ENCODE results near the gene A2M.

- TF ChIP-seq ZFP37 (CRISPR knock-in tag; IDR thresholded peaks at IDR 0.05; ENCODE audit: borderline replicate concordance) = no peak
- TF ChIP-seq, protein P1, sequence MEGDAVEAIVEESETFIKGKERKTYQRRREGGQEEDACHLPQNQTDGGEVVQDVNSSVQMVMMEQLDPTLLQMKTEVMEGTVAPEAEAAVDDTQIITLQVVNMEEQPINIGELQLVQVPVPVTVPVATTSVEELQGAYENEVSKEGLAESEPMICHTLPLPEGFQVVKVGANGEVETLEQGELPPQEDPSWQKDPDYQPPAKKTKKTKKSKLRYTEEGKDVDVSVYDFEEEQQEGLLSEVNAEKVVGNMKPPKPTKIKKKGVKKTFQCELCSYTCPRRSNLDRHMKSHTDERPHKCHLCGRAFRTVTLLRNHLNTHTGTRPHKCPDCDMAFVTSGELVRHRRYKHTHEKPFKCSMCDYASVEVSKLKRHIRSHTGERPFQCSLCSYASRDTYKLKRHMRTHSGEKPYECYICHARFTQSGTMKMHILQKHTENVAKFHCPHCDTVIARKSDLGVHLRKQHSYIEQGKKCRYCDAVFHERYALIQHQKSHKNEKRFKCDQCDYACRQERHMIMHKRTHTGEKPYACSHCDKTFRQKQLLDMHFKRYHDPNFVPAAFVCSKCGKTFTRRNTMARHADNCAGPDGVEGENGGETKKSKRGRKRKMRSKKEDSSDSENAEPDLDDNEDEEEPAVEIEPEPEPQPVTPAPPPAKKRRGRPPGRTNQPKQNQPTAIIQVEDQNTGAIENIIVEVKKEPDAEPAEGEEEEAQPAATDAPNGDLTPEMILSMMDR (CRISPR knock-in tag; IDR thresholded peaks at IDR 0.05) = no peak
- TF ChIP-seq KAT8 (CRISPR knock-in tag; IDR thresholded peaks at IDR 0.05) = no peak
- TF ChIP-seq POLR2A (IDR thresholded peaks at IDR 0.05; ENCODE audit: insufficient read depth in 1 of 2, low read depth in 2 of 2, low read length in 2 of 2) = no peak
- no peak for TF ChIP-seq TAF15 (IDR thresholded peaks at IDR 0.05; ENCODE audit: low read depth, low read length, poor library complexity, severe bottlenecking)
- TF ChIP-seq, protein P2, sequence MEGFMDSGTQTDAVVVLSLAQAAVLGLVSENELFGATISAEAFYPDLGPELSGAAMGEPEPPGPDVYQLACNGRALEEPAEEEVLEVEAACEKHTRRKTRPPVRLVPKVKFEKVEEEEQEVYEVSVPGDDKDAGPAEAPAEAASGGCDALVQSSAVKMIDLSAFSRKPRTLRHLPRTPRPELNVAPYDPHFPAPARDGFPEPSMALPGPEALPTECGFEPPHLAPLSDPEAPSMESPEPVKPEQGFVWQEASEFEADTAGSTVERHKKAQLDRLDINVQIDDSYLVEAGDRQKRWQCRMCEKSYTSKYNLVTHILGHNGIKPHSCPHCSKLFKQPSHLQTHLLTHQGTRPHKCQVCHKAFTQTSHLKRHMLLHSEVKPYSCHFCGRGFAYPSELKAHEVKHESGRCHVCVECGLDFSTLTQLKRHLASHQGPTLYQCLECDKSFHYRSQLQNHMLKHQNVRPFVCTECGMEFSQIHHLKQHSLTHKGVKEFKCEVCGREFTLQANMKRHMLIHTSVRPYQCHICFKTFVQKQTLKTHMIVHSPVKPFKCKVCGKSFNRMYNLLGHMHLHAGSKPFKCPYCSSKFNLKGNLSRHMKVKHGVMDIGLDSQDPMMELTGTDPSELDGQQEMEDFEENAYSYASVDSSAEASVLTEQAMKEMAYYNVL (CRISPR knock-in tag; IDR thresholded peaks at IDR 0.05; ENCODE audit: borderline replicate concordance) = no peak
- TF ChIP-seq MTA1 (CRISPR knock-in tag; IDR thresholded peaks at IDR 0.05; ENCODE audit: borderline replicate concordance) = no peak
- no peak for TF ChIP-seq SMC3 (IDR thresholded peaks at IDR 0.05; ENCODE audit: low read length)
- no peak for TF ChIP-seq MAX (IDR thresholded peaks at IDR 0.05)
- no peak for TF ChIP-seq NFIC (IDR thresholded peaks at IDR 0.05; ENCODE audit: low read length)
- TF ChIP-seq, protein P3, sequence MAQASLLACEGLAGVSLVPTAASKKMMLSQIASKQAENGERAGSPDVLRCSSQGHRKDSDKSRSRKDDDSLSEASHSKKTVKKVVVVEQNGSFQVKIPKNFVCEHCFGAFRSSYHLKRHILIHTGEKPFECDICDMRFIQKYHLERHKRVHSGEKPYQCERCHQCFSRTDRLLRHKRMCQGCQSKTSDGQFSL (CRISPR knock-in tag; IDR thresholded peaks at IDR 0.05) = no peak
- no peak for TF ChIP-seq POLR2AphosphoS5 (IDR thresholded peaks at IDR 0.05; ENCODE audit: low read depth, low read length)
- no peak for TF ChIP-seq RAD21 (CRISPR knock-in tag; IDR thresholded peaks at IDR 0.05)
- no peak for TF ChIP-seq TRIM24 (CRISPR knock-in tag; IDR thresholded peaks at IDR 0.05)
Measured at GRCh38 chr12:9143137-9143536, 27.4 kb upstream of the A2M start.

Measured in HepG2 (cell line).